Colon (tissue), 2 donors: ENCODE data around the gene GPS1.

Experiments used
- FAIRE-seq: peaks from 2 replicates; lab custom pipeline; 2012; peaks lifted over from hg19 to GRCh38; lab: Jason Lieb, UNC
- donor health status: control.
- donor health status: control.

GPS1 gene

DNA sequence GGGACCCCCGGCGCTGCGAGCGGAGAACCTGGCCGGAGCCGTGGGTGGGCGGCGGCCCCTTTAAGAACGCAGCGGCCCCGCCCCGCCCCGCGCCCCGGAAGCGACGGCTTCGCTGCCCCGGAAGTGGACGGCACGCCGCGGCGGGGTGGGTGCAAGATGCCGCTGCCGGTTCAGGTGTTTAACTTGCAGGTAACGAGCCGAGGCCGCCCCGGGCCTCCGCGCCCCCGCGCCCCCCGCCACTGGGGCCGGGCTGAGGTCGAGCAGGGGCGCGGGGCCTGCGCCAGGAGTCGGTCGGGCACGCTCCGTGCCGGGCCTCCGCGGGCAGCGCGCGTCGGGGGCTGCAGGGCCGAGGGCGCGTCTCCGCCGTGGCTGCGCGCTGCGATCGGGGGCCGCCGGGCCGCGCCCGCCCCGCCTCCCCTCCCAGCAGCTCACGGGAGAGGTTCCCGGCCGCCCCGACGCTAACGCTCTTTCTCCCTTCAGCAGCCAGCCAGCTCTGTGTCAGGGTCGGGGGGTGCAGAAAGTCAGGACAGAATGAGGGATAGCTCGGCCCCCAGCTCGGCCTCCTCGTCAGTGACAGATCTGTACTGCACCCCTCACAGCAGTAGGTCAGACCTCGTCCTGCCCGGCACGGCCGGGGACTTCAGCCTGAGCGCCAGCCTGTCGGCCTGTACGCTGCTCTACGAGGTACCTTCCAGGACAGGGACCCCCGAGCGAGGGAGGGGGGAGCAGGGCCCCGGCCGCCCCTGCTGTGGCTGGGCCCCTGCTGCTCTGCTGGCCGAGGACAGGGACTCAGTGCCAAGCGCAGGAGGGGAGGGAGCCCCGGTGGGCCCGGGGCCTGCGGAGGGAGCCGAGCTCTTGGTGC lies at the start of gene GPS1, which contains the start of gene RFNG:
TSS of gene GPS1 (plus strand) at position 123 of the 862 bp plus-strand sequence. CDS start at position 157, 34 bp downstream.
TSS of gene RFNG (minus strand) at position 36 of the 862 bp plus-strand sequence. CDS start 45 bp downstream, outside the sequence.
- FAIRE-seq: no peak

DNA sequence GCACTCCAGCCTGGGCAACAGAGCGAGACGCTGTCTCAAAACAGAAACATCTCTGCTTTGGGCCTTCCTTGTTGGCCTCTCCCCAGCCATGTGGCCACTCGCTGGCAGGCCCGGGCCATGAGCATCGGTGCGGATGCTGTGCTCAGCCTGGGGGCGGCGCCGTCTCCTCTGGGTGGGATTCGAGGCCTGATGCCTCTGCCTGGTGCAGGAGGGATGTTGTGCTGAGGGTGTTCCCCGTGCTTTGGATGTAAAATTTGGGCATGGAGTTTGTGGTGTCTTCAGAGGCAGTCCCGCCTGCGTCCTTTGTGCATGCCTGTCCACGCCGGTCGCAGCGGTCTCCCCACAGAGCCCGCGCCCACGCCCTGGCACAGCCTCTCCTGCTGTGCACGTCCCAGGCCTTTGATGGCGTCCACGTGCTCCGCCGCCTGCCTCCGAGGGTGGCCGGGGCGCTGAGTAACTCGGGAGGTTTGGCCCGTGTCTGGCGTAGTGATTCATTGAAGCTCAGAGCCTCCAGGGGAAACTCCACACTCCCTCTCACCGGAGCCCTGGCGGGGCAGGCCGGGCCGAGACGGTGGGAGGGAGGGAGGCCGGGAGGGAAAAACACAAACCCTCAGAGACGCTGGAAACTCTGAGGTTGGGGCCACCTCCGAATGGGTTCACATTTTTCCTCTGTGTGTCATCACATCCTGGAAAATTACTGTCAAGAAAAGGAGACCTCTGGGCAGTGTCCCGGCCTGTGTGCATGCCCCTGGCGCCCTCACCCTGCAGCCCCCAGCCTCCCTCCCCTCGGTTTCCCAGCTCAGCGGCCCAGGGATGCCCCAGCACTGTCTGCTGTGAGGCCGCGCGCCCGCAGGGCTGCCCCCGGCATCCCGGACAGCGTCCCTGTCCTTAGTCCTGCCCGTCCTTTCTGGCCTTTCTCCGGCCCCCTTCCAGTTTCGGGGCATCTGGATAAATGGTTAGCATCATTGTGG lies 48.0 kb upstream of the GPS1 start:
- no peak for FAIRE-seq

DNA sequence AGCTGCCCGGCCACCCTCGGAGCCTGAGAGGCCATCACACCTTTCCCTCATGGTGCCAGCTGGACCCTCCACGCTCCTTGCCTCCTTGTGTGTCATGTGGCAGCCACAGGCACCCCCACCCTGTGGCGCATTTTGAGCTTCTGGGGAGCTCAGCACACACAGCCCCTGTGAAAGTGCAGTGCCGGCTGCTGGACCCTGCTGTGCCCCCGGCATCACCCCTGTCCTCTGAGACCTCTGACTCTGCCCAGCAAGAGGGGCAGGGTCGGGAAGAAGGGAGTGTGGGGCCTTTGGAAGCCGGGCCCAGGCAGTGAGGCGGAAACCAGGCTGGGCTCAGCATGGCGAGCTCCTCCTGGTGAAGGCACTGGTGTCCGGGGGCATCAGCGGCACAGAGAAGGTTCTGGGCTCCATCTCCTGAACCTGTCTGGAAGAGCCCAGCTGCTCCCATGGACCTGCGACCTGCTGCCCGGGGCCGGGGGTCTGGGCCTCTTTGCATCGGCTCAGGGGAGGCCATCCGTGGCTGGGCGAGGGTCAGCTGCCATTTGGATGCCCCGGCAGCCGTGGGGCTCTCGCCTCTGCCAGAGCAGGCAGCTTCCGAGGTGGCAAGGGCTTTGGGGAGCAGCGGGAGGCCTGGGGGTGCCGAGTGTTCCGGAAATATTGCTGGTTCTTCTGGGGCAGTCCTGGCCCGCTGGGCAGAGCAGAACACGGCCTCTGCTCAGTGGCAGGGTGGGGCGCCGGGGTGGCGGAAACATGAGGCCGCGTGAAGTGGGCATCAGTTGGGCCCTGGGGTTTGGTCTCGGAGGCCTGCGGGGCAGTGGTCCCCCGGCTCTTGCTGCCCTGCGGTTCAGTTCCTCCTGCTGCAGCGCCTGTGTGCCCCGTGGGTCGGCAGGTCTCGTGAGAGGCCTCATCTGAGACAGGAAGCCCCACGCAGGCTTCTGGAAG lies 46.9 kb upstream of the GPS1 start:
- FAIRE-seq: no peak

DNA sequence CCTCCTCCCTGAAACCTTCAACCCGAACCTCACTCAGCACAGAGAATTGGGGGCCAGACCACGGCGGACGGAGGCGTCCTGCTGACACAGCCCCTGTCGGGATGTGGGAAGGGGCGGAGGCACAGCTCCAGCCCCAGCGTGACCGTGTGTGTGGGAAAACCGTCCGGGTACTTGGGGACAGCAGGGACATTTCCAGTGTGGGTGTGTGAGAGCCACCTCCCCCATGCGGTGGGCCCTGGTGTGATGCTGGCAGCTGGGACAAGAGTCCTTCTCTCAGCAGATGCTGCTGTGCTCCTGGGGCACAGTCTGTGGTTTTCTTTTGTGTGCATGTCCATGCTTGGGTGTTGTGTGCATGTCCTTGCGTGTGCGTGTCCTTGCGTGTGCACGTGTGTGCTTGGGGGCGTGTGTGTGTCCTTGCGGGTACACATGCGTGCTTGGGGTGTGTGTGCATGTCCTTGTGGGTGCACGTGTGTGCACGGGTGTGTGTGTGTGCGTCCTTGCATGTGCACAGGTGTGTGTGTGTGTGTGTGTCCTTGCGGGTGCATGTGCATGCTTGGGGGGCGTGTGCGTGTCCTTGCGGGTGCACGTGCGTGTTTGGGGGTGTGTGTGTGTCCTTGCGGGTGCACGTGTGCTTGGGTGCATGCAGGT lies 45.9 kb upstream of the GPS1 start:
- no peak for FAIRE-seq

DNA sequence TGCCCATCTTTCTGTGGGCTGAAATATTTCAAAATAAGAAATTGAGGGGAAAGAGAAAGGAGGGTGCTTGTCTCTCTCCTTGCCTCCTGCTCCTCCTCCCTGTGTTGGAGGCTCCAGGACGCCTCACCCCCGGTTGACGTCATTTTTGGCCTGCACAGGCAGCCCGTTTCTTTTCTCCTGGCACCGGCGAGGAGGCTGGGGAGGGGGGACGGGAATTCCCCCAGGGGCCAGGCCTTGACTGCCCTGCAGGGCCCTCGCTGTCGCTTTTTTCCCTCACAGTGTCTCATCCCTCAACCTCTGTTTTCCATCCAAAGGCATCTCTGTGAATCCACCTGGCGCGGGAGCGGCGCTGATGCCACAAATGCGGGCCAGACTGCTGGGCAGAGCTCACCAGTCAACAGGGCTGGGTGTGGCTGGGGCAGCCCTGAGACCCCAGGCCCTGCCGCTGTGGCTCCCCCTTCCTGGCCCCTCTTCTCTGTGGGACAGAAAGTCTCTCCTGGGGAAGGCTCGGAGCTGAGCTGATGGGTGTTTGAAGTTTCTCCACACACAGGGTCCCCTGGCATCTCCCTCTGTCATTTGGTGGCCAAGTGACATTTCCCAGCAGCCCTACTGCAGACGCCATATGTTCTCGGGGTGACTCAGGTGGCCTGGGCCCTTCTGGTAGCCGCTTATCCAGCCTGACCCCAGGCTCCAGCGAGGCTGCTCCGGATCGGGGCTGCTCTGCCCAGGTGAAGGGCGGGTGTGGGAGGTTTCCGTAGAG lies 45.0 kb upstream of the GPS1 start:
- FAIRE-seq: no peak

DNA sequence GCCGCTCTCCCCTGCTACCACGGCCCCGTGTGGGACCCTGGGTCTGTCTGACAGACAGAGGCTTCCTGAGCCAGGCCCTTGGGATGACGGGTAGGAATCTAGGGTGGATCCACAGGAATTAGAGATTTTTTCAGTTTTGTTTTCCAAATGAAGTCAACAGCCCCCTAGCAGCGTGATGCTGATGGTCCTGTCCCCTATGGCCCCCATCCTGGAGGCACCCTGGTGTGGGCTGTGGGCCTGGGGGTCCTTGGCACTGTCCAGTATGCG lies 44.5 kb upstream of the GPS1 start:
- no peak for FAIRE-seq

DNA sequence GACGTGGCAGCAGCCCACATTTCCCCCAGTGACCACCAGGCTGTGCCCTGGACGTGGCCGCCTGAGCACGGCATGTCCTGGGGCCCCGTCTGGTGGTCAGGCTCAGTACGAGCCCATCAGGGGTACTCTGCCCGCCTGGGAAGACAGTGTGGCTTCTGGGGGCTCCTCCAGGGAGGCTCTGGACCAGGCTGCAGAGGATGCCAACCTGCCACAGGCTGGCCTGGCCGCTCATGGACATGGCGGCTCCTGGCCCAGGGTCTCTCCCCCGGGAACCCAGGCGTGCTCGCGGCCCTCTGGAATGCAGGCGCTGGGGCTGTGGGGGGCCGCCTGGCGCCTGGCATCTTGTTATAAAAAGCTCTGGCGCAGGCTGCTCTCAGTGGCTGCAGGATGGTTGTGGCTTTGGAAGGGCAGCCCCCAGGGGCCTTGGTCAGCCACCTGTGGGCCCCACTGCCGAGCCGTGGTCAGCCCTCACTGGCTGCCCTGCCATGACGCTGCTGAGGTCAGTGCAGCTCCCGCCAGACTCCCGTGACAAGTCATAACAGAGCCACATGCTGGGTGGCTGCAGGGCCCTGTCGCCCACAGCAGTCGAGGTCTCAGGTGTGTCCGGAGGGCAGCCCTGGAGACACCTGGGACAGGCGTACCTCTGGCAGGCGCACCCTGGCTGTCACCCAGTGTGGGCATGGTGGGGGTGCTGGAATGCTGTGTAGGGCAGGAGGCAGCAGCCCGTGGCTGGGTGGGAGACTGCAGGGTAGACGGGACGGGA lies 44.0 kb upstream of the GPS1 start:
- FAIRE-seq: no peak

DNA sequence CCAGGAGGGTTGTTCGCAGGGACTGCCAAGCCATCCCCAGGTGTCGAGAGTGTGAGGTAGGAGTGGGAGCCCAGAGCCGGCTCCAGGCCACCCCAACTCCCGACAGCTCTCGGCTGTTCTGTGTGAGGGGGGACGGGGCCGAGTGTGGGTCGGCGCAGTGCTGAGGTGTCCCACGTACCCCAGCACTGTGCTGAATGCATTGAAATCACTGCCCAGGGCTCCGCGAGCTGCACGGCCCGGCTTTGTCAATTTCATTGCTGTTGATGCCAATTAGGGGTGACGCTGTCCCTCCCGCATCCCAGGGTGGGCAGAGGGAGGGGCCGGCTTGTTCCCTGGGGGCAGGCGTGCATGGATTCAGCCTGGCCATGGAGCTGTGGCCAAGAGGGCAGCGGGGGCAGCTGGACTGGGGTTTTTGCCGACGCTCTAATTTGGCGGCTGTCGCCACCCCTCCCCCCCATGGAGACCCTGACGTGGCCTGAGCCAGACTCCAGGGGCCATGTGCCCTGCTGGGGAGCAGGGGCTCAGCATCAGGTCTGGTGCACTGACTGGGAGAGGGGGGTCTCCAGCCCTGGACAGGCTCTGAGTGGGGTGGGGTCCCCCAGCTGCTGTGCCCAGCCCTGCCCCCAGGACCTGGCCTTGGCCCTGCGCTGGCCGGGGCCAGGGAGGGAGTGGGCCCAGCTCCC lies 43.3 kb upstream of the GPS1 start:
- FAIRE-seq: no peak

DNA sequence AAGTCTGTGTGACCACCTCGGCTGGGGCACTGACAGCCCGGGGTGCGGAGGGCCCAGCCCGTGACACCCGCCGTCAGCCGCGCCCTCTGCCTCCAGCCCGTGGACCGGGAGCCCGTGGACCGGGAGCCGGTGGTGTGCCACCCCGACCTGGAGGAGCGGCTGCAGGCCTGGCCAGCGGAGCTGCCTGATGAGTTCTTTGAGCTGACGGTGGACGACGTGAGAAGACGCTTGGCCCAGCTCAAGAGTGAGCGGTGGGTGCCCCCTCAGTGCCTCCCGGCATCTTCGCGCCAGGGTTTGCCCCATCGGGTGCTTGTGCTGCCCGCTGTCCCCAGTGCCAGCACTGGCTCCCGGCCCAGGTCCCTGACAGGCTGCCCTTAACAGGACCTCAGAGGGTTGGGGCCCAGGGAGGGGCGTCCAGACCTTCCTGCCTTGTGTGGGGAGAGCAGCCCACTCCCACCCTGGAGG lies 42.7 kb upstream of the GPS1 start:
- FAIRE-seq: no peak

DNA sequence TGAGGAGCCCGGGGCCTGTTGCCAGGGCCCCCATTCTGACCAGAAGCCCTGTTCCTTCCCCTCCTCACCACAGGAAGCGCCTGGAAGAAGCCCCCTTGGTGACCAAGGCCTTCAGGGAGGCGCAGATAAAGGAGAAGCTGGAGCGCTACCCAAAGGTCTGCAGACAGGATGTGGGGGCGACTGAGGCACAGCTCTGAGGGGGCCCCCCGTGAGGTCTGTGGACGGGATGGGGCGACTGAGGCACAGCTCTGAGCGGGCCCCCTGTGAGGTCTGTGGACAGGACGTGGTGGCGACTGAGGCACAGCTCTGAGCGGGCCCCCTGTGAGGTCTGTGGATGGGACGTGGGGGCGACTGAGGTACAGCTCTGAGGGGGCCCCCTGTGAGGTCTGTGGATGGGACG lies 42.3 kb upstream of the GPS1 start:
- FAIRE-seq: no peak

DNA sequence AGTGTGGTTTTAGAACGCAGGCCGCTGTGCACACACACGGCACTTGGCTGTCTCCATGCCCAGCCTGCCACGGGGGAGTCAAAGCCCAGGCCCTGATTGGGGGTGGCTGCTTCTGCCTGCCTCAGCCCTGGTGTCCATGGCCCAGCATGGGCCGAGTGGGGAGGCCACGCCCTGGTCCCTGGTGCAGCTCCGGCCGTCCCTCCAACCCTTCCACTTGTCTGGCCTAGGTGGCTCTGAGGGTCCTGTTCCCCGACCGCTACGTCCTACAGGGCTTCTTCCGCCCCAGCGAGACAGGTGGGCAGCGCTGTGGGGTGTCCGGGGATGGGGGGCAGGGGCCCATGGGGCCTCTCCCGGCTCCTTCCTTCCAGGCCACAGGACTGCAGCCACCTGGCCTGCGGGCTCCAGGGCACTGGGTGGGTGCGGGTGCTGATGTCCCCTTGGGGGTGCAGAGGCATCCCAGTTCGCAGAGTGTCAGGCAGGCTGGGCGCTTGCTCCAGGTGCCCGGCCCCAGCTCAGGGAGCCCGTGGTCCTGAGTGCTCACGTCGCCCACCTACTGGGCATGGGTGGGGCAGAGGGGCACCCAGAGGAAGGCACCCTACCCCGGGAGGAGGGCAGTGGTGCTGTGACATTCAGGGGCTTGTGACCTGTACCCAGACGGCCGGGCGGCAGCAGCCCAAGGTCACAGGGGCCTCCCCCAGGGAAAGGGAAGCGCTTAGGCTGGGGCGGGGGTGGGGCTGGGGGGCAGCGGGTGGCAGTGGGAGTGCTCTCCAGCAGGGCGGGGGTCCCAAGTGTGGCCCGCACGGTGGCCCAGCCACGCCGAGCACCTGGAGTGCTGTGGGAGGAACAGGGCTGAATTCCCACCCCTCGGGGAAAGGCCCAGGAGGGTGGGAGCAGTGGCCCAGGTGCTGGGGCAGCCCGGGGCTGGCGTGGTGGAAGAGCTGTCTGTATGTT lies 40.8 kb upstream of the GPS1 start:
- no peak for FAIRE-seq

DNA sequence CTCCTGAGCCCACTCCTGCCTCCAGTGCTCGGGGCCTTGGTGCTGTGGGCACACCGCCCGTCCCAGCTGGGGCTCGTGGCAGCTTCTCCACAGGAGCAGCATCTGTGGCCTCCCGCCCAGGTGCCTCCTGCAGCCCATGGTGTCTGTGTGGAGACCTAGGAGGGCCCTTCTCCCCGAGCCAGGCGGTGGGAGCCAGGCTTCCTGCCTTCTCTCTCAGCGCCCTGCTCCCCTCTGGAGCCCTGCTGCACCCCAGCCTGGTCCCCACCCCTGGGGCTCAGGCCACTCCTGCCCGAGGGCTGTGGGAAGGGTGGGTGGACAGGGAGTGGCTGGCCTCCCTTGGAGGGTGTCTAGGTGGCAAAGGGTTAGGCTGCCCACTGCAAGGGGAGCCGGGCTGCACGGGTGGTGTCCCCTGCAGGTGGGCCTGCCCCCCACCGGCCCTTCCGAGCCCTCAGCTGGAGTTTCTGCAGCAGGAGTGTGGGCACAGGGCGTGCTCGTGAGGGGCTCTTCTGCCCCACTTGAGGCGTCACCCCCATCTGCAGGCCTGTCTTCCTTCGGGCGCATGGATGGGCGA lies 40.0 kb upstream of the GPS1 start:
- FAIRE-seq: no peak

DNA sequence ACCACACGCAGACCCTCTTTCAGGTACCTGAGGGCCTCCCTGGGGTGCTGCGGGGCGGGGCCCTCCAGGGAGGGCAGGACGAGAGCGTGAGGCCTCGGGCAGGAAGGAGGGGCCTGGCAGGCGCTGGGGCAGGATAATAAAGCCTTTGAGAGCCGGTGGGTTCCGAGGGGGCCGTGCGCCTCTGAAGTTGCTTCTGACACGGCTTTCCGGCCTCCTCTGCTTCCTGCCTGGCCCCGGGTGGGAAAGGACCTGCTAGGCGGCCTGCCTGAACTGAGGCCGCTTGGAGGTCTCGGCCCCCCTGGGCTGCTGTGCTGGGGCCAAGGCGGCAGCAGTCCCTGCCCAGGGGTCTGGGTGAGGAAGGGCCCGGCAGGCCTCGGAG lies 39.4 kb upstream of the GPS1 start:
- FAIRE-seq: no peak

DNA sequence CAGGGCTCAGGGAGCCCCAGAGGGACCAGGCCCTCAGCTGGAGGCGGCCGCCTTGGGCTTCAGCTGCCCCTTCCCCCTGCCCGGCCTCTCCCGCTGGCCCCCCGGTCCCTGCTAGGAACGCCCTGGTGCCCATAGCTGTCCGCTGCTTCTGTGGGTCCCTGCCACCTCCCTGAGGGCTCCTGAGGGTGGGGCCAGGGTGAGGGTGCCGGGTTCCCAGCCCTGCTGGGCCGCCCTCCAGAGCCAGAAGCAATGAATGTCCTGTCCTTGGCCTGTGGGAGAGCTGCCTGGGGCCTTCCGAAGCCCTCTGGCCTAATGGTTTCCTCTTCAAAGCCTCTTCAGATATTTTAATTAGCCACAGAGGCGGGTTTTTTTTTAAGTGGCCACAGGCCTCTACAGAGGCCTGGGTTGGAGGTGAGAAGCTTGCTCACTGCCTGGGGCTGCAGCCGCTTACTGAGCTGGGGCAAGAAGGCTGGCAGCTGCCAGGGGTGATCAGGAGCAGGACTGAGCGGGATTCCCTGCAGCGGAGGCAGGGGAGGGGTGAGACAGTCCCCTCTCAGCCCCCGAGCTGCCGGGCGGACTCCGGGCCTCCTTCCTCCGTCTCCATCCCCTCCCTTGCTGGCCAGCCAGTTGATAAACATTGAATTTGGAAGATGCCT lies 38.9 kb upstream of the GPS1 start:
- no peak for FAIRE-seq

DNA sequence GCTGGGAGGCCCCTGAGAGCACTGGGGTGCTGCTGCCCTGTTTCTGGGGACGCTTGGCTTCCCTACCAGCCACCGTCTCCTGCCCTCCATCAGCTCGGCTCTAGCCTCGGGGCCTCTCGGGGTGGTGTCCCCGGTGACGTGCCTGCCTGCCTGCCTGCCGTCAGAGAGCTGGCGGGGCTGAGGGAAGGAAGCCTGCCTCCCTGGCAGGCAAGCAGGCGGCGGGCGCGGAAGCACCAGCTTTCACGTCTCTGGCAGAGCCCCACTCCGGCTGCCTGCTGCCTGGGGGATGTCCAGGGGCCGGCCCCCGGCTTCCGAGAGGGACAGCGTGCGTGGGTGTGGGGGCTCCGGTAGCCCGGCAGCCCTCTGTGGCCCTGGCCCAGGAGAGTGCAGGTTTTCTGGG lies 38.4 kb upstream of the GPS1 start:
- no peak for FAIRE-seq

DNA sequence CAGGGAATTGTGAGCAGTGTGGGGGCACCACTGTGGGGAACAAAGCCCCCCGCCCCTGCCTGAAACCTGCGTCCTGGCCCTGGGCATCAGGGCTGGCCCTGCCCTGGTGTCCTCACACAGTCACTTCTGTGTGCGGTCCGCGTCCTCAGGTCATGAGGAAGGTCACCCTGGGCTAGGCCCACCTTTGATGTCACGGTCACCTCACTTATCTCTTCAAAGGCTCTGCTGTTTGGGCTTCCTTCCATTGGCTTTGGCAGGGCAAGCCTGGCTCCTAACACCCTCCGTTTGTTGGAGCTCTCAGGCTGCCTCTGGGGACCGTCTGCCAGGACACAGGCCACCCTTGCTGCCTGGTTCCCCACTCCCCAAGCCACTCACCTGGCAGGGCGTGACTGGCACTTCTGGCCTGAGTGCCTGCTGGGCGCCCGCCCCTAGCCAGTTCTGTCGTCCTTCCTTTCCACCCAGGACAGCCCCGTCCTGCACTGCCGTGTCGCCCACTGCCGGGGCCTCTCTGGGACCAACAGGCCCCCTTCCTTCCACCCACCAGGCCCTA lies 37.9 kb upstream of the GPS1 start:
- FAIRE-seq: no peak

DNA sequence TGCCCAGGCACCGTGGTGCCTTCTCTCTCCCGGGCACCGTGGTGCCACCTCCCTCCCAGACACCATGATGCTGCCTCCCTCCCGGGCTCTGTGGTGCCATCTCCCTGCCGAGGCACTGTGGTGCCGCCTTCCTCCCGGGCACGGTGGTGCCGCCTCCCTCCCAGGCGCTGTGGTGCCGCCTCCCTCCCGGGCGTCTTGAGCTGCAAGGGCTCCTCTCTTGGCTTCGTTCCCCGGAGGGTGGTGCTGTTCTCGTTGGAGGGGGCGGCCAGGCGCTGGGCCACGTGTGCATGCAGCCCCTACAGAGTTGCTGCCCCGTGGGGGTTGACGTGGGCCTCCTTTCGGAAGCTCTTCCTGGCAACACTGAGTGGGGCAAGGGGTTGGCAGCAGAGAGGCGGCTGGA lies 37.3 kb upstream of the GPS1 start:
- FAIRE-seq: no peak
